AG09309 (cell line): ENCODE measurements around the gene ERF.

Experiments
- DNase-seq: peaks from one replicate; pipeline ENCODE4 v3.0.0-alpha.2; 2010; ENCODE audit warnings: low read depth
- H3K4me3 ChIP-seq: 2 replicates; pipeline ENCODE4 v1.5.1; 2011; ENCODE audit warnings: mild to moderate bottlenecking, low read depth, low read length, moderate library complexity; ENCODE audit not compliant: control insufficient read depth
- CTCF ChIP-seq: IDR thresholded peaks from 2 replicates; pipeline ENCODE4 v1.5.1; 2011; ENCODE audit warnings: mild to moderate bottlenecking, low read depth, low read length, inconsistent platforms; ENCODE audit not compliant: insufficient read depth, control insufficient read depth; ENCODE audit errors: missing control alignments

The ERF gene

GRCh38 chr19:42225718-42226292 is 29.1 kb downstream of the ERF start:
- no peak for DNase-seq
- TF ChIP-seq CTCF, result no peak
- no peak overlapping the region for H3K4me3 ChIP-seq

GRCh38 chr19:42224940-42225717 is 29.8 kb downstream of the ERF start:
- no peak for DNase-seq
- no peak for TF ChIP-seq CTCF
- H3K4me3 ChIP-seq, result no peak overlapping the region

- TF ChIP-seq CTCF, result no peak
- no peak for DNase-seq
- H3K4me3 ChIP-seq, result peak overlapping the region; percentile 88
Measured at GRCh38 chr19:42220751-42221097, 34.2 kb downstream of the ERF start.

GRCh38 chr19:42219812-42220750 is 34.8 kb downstream of the ERF start, which contains the start of gene ZNF526:
TSS of gene ZNF526 (plus strand) at chr19:42220312. CDS start at chr19:42224404, 4,092 bp downstream.
- no peak for TF ChIP-seq CTCF
- peak; percentile 87 for DNase-seq
- H3K4me3 ChIP-seq, result peak within 1 kb of the TSS; percentile 88

- DNase-seq, result peak; percentile 93
- H3K4me3 ChIP-seq, result peak within 1 kb of the TSS; percentile 90
- no peak for TF ChIP-seq CTCF
Measured at GRCh38 chr19:42217520-42218437, 37.1 kb downstream of the ERF start, which contains the start of gene DEDD2. TSS of gene DEDD2 (minus strand) at chr19:42217677. CDS start at chr19:42217007, 670 bp downstream.
